Caco-2 (cell line): ENCODE results near the gene RPL23. TPM values are rescaled to one million over a fixed set of nuclear protein-coding genes. Genes with fewer than 3 reads are reported as not detected.

ENCODE experiments used
- BruUV-seq: library from RNA; stranded (reverse); fragments of 400-500 nt; replicated peaks from 2 replicates; lab custom pipeline; 2021; lab: Mats Ljungman, UMichigan
- CTCF ChIA-PET: fragments of 300-600 bp; sonication (Branson Sonifier 250); formaldehyde crosslinking; loops from one replicate; lab custom pipeline; 2022; ENCODE audit warnings: antibody characterized with exemption; lab: Charles Lee
- POLR2A ChIA-PET: fragments of 300-600 bp; sonication (Branson Sonifier 250); formaldehyde crosslinking; loops from one replicate; lab custom pipeline; 2022; ENCODE audit warnings: antibody characterized with exemption; lab: Charles Lee
- DNase-seq, 2 experiments: peaks; one replicate each; pipeline versions ENCODE4 v3.0.0 to v3.0.0-alpha.2; 2020 to 2022
- H3K27me3 ChIP-seq: replicated peaks from 2 replicates; pipeline ENCODE4 v1.6.0; 2011; ENCODE audit warnings: low read length; ENCODE audit not compliant: control insufficient read depth, insufficient read depth
- H3K36me3 ChIP-seq: 2 replicates; pipeline ENCODE4 v1.5.1; 2011; ENCODE audit warnings: low read length; ENCODE audit not compliant: control insufficient read depth, insufficient read depth
- H3K4me1 ChIP-seq: fragments of 250-450 bp; sonication (Bioruptor Pico); 2 replicates; pipeline ENCODE4 v1.5.1; 2020; ENCODE audit warnings: mild to moderate bottlenecking
- H3K4me3 ChIP-seq: 2 replicates; pipeline ENCODE4 v1.5.1; 2011; ENCODE audit warnings: low read depth, mild to moderate bottlenecking, control low read depth, low read length
- H3K9me3 ChIP-seq: fragments of 250-450 bp; sonication (Bioruptor Pico); 2 replicates; pipeline ENCODE4 v1.5.1; 2020; ENCODE audit warnings: mild to moderate bottlenecking, moderate library complexity
- H3K27ac Mint-ChIP-seq: one replicate; pipeline ENCODE4 v1.8.0; 2022; ENCODE audit warnings: mixed read lengths; ENCODE audit not compliant: unreplicated experiment
- H3K27me3 Mint-ChIP-seq: one replicate; pipeline ENCODE4 v1.8.0; 2022; ENCODE audit warnings: mixed read lengths; ENCODE audit not compliant: insufficient read depth, unreplicated experiment
- H3K36me3 Mint-ChIP-seq: one replicate; pipeline ENCODE4 v1.8.0; 2022; ENCODE audit warnings: mild to moderate bottlenecking, mixed read lengths; ENCODE audit not compliant: insufficient read depth, unreplicated experiment
- H3K4me1 Mint-ChIP-seq: one replicate; pipeline ENCODE4 v1.8.0; 2022; ENCODE audit warnings: low read depth, mixed read lengths; ENCODE audit not compliant: unreplicated experiment
- H3K4me3 Mint-ChIP-seq: one replicate; pipeline ENCODE4 v1.8.0; 2022; ENCODE audit warnings: mild to moderate bottlenecking, moderate library complexity, mixed read lengths; ENCODE audit not compliant: unreplicated experiment
- H3K9me3 Mint-ChIP-seq: one replicate; pipeline ENCODE4 v1.8.0; 2022; ENCODE audit warnings: mixed read lengths; ENCODE audit not compliant: unreplicated experiment
- intact Hi-C: fragments of 100-400 bp; cut with micrococcal nuclease; formaldehyde crosslinking; loops from one replicate; pipeline ENCODE4 v1.10.0; 2022; ENCODE audit not compliant: unreplicated experiment
- total RNA-seq: library from RNA; stranded (reverse); gene quantifications from 2 replicates; pipeline ENCODE4 v1.2.3, GENCODE V29; 2022
- TF ChIP-seq, protein P1 (sequence below), 2 experiments: fragments of 200-600 bp in 1 of 2; IDR thresholded peaks; 1 replicate in 1 of 2; 2 replicates in 1 of 2; pipeline versions ENCODE4 v1.5.1 to v1.8.0; 2011 to 2022; ENCODE audit warnings: antibody characterized with exemption in 1 of 2, control low read depth in 1 of 2, inconsistent platforms in 1 of 2, low read depth in 1 of 2, low read length in 1 of 2, mild to moderate bottlenecking in 1 of 2, moderate library complexity in 1 of 2; ENCODE audit not compliant: insufficient read depth in 1 of 2, severe bottlenecking in 1 of 2, unreplicated experiment in 1 of 2

Gene RPL23
- total RNA-seq, 1 experiment from 2014 or later, result 2,216 TPM

- BruUV-seq, result no TSS peak
- intact Hi-C loops, result no loop called here
- H3K27me3 ChIP-seq, result no peaks in the 10 kb centered on the region
Measured at GRCh38 chr17:38899421-38899820, 45.9 kb upstream of the RPL23 start.

GRCh38 chr17:38898812-38899348 is 45.4 kb upstream of the RPL23 start:
- ChIA-PET CTCF (no interaction called here), POLR2A (no interaction called here)
- Mint-ChIP-seq H3K9me3 (no peaks in the 10 kb centered on the region), H3K36me3 (peaks cover 69% of the 10 kb centered on the region), H3K27ac (no peak overlapping the region), H3K4me1 (peaks cover 18% of the 10 kb centered on the region), H3K27me3 (no peaks in the 10 kb centered on the region), H3K4me3 (no peak overlapping the region)
- TF ChIP-seq, protein P1, sequence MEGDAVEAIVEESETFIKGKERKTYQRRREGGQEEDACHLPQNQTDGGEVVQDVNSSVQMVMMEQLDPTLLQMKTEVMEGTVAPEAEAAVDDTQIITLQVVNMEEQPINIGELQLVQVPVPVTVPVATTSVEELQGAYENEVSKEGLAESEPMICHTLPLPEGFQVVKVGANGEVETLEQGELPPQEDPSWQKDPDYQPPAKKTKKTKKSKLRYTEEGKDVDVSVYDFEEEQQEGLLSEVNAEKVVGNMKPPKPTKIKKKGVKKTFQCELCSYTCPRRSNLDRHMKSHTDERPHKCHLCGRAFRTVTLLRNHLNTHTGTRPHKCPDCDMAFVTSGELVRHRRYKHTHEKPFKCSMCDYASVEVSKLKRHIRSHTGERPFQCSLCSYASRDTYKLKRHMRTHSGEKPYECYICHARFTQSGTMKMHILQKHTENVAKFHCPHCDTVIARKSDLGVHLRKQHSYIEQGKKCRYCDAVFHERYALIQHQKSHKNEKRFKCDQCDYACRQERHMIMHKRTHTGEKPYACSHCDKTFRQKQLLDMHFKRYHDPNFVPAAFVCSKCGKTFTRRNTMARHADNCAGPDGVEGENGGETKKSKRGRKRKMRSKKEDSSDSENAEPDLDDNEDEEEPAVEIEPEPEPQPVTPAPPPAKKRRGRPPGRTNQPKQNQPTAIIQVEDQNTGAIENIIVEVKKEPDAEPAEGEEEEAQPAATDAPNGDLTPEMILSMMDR (IDR thresholded peaks at IDR 0.05; ENCODE audit: insufficient read depth in 1 of 2, low read depth in 1 of 2, low read length in 1 of 2, severe bottlenecking in 1 of 2, unreplicated experiment in 1 of 2), result no peak
- no peak for DNase-seq
- no peaks in the 10 kb centered on the region for H3K9me3 ChIP-seq
- H3K36me3 ChIP-seq, result peaks cover 3% of the 10 kb centered on the region; the same call in 1 of the 2 replicates
- intact Hi-C loops, result no loop called here
- no peaks in the 10 kb centered on the region for H3K27me3 ChIP-seq
- H3K4me1 ChIP-seq, result peaks cover 22% of the 10 kb centered on the region
- no peak overlapping the region for H3K4me3 ChIP-seq
- no TSS peak for BruUV-seq

More at GRCh38 chr17:38899421-38899820, 45.9 kb upstream of the RPL23 start:
- CTCF ChIA-PET, result no interaction called here
- no peaks in the 10 kb centered on the region for H3K9me3 Mint-ChIP-seq
- POLR2A ChIA-PET, result no interaction called here
- TF ChIP-seq, protein P1 (IDR thresholded peaks at IDR 0.05; ENCODE audit: insufficient read depth in 1 of 2, low read depth in 1 of 2, low read length in 1 of 2, severe bottlenecking in 1 of 2, unreplicated experiment in 1 of 2), result no peak
- peaks cover 18% of the 10 kb centered on the region for H3K4me1 Mint-ChIP-seq
- H3K4me1 ChIP-seq, result peaks cover 22% of the 10 kb centered on the region
- peaks cover 70% of the 10 kb centered on the region for H3K36me3 Mint-ChIP-seq
- H3K36me3 ChIP-seq, result peaks cover 3% of the 10 kb centered on the region; the same call in 1 of the 2 replicates
- DNase-seq, result no peak
- H3K27ac Mint-ChIP-seq, result no peak overlapping the region
- H3K27me3 Mint-ChIP-seq, result no peaks in the 10 kb centered on the region
- no peak overlapping the region for H3K4me3 ChIP-seq
- no peak overlapping the region for H3K4me3 Mint-ChIP-seq
- no peaks in the 10 kb centered on the region for H3K9me3 ChIP-seq

GRCh38 chr17:38898291-38898679 is 44.8 kb upstream of the RPL23 start:
- DNase-seq, result no peak
- Mint-ChIP-seq H3K4me1 (peaks cover 18% of the 10 kb centered on the region), H3K4me3 (no peak overlapping the region), H3K9me3 (no peaks in the 10 kb centered on the region), H3K27me3 (no peaks in the 10 kb centered on the region), H3K36me3 (peaks cover 64% of the 10 kb centered on the region), H3K27ac (no peak overlapping the region)
- ChIA-PET CTCF (no interaction called here), POLR2A (no interaction called here)
- no peak overlapping the region for H3K4me3 ChIP-seq
- peaks cover 22% of the 10 kb centered on the region for H3K4me1 ChIP-seq
- H3K27me3 ChIP-seq, result no peaks in the 10 kb centered on the region
- no peaks in the 10 kb centered on the region for H3K9me3 ChIP-seq
- intact Hi-C loops, result no loop called here
- H3K36me3 ChIP-seq, result peaks cover 1% of the 10 kb centered on the region; the same call in 1 of the 2 replicates
- no TSS peak for BruUV-seq
- TF ChIP-seq, protein P1 (IDR thresholded peaks at IDR 0.05; ENCODE audit: insufficient read depth in 1 of 2, low read depth in 1 of 2, low read length in 1 of 2, severe bottlenecking in 1 of 2, unreplicated experiment in 1 of 2), result no peak
